ENCODE measurements around the gene NBPF1. TPM values are rescaled to one million over a fixed set of nuclear protein-coding genes. Genes with fewer than 3 reads are reported as not detected.
"Not testable (repeated sequence)": the region's sequence is repeated elsewhere in the genome, so short reads cannot be mapped to it uniquely, and the experiment has no call there.

The NBPF1 gene
- total RNA-seq, 1 experiment from 2014 or later: 45.4 TPM

DNA sequence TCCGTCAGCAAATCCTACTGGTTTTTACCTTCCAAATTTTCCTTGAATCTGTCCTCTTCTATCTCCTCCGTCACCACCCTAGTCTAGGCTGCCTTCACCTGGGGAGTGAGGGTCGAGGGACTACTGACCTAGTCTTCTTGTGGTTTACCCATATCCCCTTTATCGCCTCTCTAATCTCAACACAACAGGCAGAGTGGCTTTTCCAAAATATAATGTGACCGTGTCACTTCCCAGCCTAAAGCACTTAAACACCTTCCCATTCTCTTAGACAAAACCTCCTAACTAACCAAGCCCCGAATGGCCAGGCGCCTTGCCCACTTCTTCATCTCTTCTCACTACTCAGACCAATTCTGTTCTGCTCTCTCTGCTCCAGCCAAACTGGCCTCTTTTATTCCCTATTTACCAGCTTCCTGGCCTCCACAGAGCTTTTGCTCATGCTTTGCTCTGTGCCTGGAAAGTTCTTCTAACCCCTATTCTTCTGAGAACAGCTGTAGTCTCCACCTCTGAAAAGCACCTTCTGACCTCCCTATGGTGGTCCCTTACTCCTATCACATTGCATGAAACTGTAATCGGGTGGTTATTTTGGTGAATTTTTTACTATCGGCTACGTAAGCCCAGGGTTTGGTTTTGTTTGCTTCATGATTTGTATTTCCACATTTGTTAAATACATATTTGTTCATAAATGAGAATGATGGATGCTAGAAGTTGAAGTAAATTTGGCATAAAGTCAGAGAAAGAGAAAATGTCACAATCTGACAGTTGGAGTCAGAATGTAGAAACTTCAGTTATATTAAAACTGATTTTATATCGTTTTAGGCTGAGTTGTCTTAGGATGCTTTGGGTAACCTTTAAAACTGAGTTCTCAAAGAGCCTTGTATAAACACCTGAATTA is 1.2 kb upstream of the NBPF1 start:
- ChIA-PET CTCF (no interaction called here), POLR2A (ENCODE audit: unreplicated experiment) (no interaction called here)
- Histone ChIP-seq H3K9me2 (ENCODE audit: insufficient read depth) (no peaks in the 10 kb centered on the region), H3K27me3 (ENCODE audit: insufficient read depth, low read depth) (no peaks in the 10 kb centered on the region), H3K36me3 (ENCODE audit: low read depth) (no peaks in the 10 kb centered on the region), H3K4me2 (peak overlapping the region; percentile 80), H2AFZ (no peak overlapping the region), H3F3A (ENCODE audit: insufficient read depth, low read depth) (no peaks in the 10 kb centered on the region), H4K20me1 (ENCODE audit: insufficient read depth) (no peaks in the 10 kb centered on the region), H3K9me3 (ENCODE audit: insufficient read depth, low read depth) (no peaks in the 10 kb centered on the region), H3K4me1 (replicated peaks; ENCODE audit: insufficient read depth) (peaks cover 18% of the 10 kb centered on the region), H3K27ac (no peak overlapping the region), H3K79me2 (ENCODE audit: low read depth) (peaks cover 29% of the 10 kb centered on the region), H3K4me3 (no peak overlapping the region; the same call in 1 of the 2 replicates)
- TF ChIP-seq EZH2 (IDR thresholded peaks at IDR 0.05; ENCODE audit: low read depth): no peak
- TF ChIP-seq, protein P1, sequence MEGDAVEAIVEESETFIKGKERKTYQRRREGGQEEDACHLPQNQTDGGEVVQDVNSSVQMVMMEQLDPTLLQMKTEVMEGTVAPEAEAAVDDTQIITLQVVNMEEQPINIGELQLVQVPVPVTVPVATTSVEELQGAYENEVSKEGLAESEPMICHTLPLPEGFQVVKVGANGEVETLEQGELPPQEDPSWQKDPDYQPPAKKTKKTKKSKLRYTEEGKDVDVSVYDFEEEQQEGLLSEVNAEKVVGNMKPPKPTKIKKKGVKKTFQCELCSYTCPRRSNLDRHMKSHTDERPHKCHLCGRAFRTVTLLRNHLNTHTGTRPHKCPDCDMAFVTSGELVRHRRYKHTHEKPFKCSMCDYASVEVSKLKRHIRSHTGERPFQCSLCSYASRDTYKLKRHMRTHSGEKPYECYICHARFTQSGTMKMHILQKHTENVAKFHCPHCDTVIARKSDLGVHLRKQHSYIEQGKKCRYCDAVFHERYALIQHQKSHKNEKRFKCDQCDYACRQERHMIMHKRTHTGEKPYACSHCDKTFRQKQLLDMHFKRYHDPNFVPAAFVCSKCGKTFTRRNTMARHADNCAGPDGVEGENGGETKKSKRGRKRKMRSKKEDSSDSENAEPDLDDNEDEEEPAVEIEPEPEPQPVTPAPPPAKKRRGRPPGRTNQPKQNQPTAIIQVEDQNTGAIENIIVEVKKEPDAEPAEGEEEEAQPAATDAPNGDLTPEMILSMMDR (conservative IDR thresholded peaks at IDR 0.05): no peak
- intact Hi-C loops (cut with micrococcal nuclease; ENCODE audit: unreplicated experiment): no loop called here
- BruUV-seq (replicated peaks): no TSS peak
- DNase-seq: peak in 1 of 2 experiments; percentile 33

DNA sequence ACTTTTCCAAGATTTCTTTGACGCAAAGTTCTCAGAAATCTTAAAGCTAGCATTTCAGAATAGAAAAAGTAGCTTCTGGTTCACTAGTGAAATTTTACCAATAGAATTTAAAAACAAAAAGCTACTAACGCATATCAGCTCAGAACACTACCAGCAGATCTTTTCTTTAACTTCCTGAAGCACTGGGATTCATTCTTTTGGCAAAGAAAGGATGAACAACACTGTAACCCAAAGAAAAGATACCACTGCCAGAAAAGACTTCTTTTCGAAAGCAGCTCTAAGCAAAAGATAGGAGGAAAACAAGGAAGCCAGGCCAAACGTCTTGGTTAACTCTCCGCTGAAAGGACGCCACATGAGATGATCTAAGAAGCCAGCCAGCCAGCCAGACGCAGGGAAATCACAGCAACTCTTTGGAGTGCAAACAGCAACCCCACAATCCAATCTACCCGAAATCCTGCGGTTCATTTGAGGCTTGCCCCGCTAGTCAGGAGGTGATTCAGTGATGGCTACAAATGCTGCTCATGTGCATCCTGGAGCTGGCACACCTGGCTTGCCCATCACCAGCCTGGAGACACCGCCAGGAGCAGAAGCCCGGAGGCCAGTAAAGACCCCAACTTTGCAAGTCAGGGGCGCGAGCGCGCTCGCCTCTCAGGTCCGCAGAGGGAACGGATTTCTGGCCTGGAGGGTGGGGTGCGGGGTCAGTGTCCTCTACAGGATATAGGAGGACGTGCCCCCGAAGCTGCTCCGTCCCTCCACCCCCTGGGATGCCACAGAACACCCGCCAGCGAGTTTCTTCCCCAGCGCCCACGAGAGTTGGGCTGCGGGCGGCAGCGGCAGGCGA is 812 bp downstream of the NBPF1 start:
- Histone ChIP-seq H3K9me3 (ENCODE audit: insufficient read depth, low read depth) (no peaks in the 10 kb centered on the region), H4K20me1 (ENCODE audit: insufficient read depth) (no peaks in the 10 kb centered on the region), H3K27me3 (ENCODE audit: insufficient read depth, low read depth) (no peaks in the 10 kb centered on the region), H3K36me3 (ENCODE audit: low read depth) (no peaks in the 10 kb centered on the region), H2AFZ (peak overlapping the region; percentile 95), H3K27ac (no peak overlapping the region), H3K4me2 (peak overlapping the region; percentile 80), H3K4me1 (replicated peaks; ENCODE audit: insufficient read depth) (peaks cover 18% of the 10 kb centered on the region), H3K4me3 (peak overlapping the region; percentile 65), H3K79me2 (ENCODE audit: low read depth) (peaks cover 33% of the 10 kb centered on the region), H3K9me2 (ENCODE audit: insufficient read depth) (no peaks in the 10 kb centered on the region), H3F3A (ENCODE audit: insufficient read depth, low read depth) (no peaks in the 10 kb centered on the region)
- intact Hi-C loops (cut with micrococcal nuclease; ENCODE audit: unreplicated experiment): loop anchor here (2.0 kb wide), 1 partner anchor 32 kb away; no protein-coding TSS in a partner anchor
- TF ChIP-seq EZH2 (IDR thresholded peaks at IDR 0.05; ENCODE audit: low read depth): no peak
- TF ChIP-seq, protein P1 (conservative IDR thresholded peaks at IDR 0.05): no peak
- BruUV-seq (replicated peaks): no TSS peak
- DNase-seq: peak; percentile 58 to 69
- ChIA-PET POLR2A (ENCODE audit: unreplicated experiment) (interaction anchor here (0.6 kb wide), 2 partner anchors 92 to 284 kb away, joined by 3 to 7 read pairs; no protein-coding TSS in a partner anchor), CTCF (no interaction called here)

DNA sequence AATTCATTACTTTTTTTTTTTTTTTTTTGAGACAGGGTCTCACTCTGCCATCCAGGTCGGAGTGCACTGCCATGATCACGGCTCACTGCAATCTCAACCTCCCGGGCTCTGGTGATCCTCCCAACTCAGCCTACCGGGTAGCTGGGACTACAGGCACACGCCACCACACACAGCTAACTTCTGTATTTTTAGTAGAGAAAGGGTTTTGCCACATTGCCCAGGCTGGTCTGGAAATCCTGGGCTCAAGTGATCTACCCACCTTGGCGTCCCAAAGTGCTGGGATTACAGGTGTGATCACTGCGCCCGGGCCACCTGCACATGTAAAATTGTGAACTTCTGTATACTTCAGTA is 1.4 kb downstream of the NBPF1 start:
- peak overlapping the region; percentile 80 for H3K4me2 ChIP-seq
- H3K9me2 ChIP-seq (ENCODE audit: insufficient read depth); H3F3A ChIP-seq (ENCODE audit: insufficient read depth, low read depth); CTCF ChIA-PET; H3K36me3 ChIP-seq (ENCODE audit: low read depth); H3K9me3 ChIP-seq (ENCODE audit: insufficient read depth, low read depth); H4K20me1 ChIP-seq (ENCODE audit: insufficient read depth); H3K27ac ChIP-seq; H3K27me3 ChIP-seq (ENCODE audit: insufficient read depth, low read depth): not testable (repeated sequence)
- H2AFZ ChIP-seq: peak overlapping the region; percentile 95; the same call in 1 of the 2 replicates
- BruUV-seq (replicated peaks): TSS peak; percentile 41
- H3K4me3 ChIP-seq: peak overlapping the region; percentile 65
- intact Hi-C loops (cut with micrococcal nuclease; ENCODE audit: unreplicated experiment): loop anchor here (2.0 kb wide), 1 partner anchor 33 kb away; no protein-coding TSS in a partner anchor
- POLR2A ChIA-PET (ENCODE audit: unreplicated experiment): interaction anchor here (0.6 kb wide), 2 partner anchors 92 to 795 kb away, joined by 3 to 4 read pairs; no protein-coding TSS in a partner anchor
- peaks cover 18% of the 10 kb centered on the region for H3K4me1 ChIP-seq (replicated peaks; ENCODE audit: insufficient read depth)
- peaks cover 33% of the 10 kb centered on the region for H3K79me2 ChIP-seq (ENCODE audit: low read depth)
- peak in 1 of 2 experiments; percentile 9 for DNase-seq

DNA sequence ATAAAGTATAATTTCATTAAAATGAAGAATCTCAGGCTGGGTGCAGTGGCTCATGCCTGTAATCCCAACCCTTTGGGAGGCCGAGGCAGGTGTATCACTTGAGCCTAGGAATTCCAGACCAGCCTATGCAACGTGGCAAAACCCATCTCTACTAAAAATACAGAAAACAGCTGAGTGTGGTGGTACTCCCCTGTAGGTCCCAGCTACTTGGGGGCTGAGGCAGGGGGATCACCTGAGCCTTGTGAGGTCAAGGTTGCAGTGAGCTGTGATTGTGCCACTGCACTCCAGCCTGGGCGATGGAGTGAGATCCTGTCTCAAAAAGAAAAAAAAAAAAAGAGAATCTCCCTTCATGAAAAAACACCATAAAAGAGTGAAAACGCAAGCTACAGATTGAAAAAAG is 2.2 kb downstream of the NBPF1 start:
- Histone ChIP-seq H3K79me2 (ENCODE audit: low read depth) (peaks cover 33% of the 10 kb centered on the region), H3K4me1 (replicated peaks; ENCODE audit: insufficient read depth) (peaks cover 18% of the 10 kb centered on the region)
- H3K4me2 ChIP-seq; CTCF ChIA-PET; BruUV-seq (replicated peaks); H3K9me2 ChIP-seq (ENCODE audit: insufficient read depth); H2AFZ ChIP-seq; H3K9me3 ChIP-seq (ENCODE audit: insufficient read depth, low read depth); H3F3A ChIP-seq (ENCODE audit: insufficient read depth, low read depth); H4K20me1 ChIP-seq (ENCODE audit: insufficient read depth); H3K27ac ChIP-seq; H3K4me3 ChIP-seq; H3K36me3 ChIP-seq (ENCODE audit: low read depth); POLR2A ChIA-PET (ENCODE audit: unreplicated experiment); intact Hi-C loops (cut with micrococcal nuclease; ENCODE audit: unreplicated experiment); H3K27me3 ChIP-seq (ENCODE audit: insufficient read depth, low read depth): not testable (repeated sequence)
- DNase-seq: peak in 1 of 2 experiments; percentile 31

DNA sequence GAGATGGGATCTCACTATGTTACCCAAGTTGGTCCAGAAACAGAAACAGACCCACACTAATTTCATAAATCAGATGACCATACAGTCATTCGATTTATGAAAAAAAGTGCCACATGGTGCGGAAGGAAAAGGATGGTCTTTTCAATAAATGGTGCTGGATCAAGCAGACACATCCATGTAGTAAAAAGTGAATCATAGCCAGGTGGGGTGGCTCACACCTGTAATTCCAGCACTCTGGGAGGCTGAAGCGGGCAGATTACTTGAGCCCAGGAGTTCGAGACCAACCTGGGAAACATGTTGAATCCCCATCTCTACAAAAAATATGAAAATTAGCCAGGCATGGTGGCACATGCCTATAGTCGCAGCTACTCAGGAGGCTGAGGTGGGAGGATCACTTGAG is 2.8 kb downstream of the NBPF1 start:
- peaks cover 33% of the 10 kb centered on the region for H3K79me2 ChIP-seq (ENCODE audit: low read depth)
- H3K9me3 ChIP-seq (ENCODE audit: insufficient read depth, low read depth); H3K4me2 ChIP-seq; POLR2A ChIA-PET (ENCODE audit: unreplicated experiment); H2AFZ ChIP-seq; H3F3A ChIP-seq (ENCODE audit: insufficient read depth, low read depth); H3K4me3 ChIP-seq; H3K27ac ChIP-seq; BruUV-seq (replicated peaks); intact Hi-C loops (cut with micrococcal nuclease; ENCODE audit: unreplicated experiment); H4K20me1 ChIP-seq (ENCODE audit: insufficient read depth); H3K36me3 ChIP-seq (ENCODE audit: low read depth); H3K9me2 ChIP-seq (ENCODE audit: insufficient read depth); H3K27me3 ChIP-seq (ENCODE audit: insufficient read depth, low read depth); CTCF ChIA-PET: not testable (repeated sequence)
- DNase-seq: peak in 1 of 2 experiments; percentile 10
- H3K4me1 ChIP-seq (replicated peaks; ENCODE audit: insufficient read depth): peaks cover 18% of the 10 kb centered on the region

All from PC-9 (cell line).